Femur (tissue), 1 donor: ENCODE measurements around the gene NET1.
"Not testable (repeated sequence)": the region's sequence is repeated elsewhere in the genome, so short reads cannot be mapped to it uniquely, and the experiment has no call there.

Source experiments
- DNase-seq: peaks from one replicate; pipeline ENCODE4 v3.0.0-alpha.2; 2017

Gene NET1

GRCh38 chr10:5412277-5412941 is at the start of gene NET1:
Gene NET1, plus strand, starts transcription at chr10:5412557. Its CDS starts 136 bp downstream, at chr10:5412693.
- peak; percentile 94 for DNase-seq

GRCh38 chr10:5362873-5363272 is 49.5 kb upstream of the NET1 start:
- DNase-seq, result no peak

GRCh38 chr10:5364374-5364773 is 48.0 kb upstream of the NET1 start:
- DNase-seq, result no peak

GRCh38 chr10:5364890-5365338 is 47.4 kb upstream of the NET1 start, which contains the start of gene UCN3:
Gene UCN3, plus strand, starts transcription at chr10:5364966. Its CDS starts 8,755 bp downstream, at chr10:5373721.
- DNase-seq, result no peak

GRCh38 chr10:5365928-5366327 is 46.4 kb upstream of the NET1 start:
- no peak for DNase-seq

- DNase-seq, result no peak
Measured at GRCh38 chr10:5369362-5370158, 42.8 kb upstream of the NET1 start.

- no peak for DNase-seq
Measured at GRCh38 chr10:5370493-5371352, 41.6 kb upstream of the NET1 start.

GRCh38 chr10:5373307-5373706 is 39.0 kb upstream of the NET1 start:
- no peak for DNase-seq

- DNase-seq, result no peak
Measured at GRCh38 chr10:5373891-5374611, 38.3 kb upstream of the NET1 start.

- DNase-seq, result no peak
Measured at GRCh38 chr10:5376450-5376849, 35.9 kb upstream of the NET1 start.

GRCh38 chr10:5379202-5379601 is 33.2 kb upstream of the NET1 start:
- DNase-seq, result not testable (repeated sequence)

GRCh38 chr10:5380395-5380794 is 32.0 kb upstream of the NET1 start:
- not testable (repeated sequence) for DNase-seq

- no peak for DNase-seq
Measured at GRCh38 chr10:5381187-5381586, 31.2 kb upstream of the NET1 start.

- no peak for DNase-seq
Measured at GRCh38 chr10:5385224-5385623, 27.1 kb upstream of the NET1 start.

- no peak for DNase-seq
Measured at GRCh38 chr10:5387169-5387568, 25.2 kb upstream of the NET1 start.

- no peak for DNase-seq
Measured at GRCh38 chr10:5390607-5391205, 21.7 kb upstream of the NET1 start.

GRCh38 chr10:5391790-5392189 is 20.6 kb upstream of the NET1 start:
- DNase-seq, result no peak

- no peak for DNase-seq
Measured at GRCh38 chr10:5393529-5393928, 18.8 kb upstream of the NET1 start.

GRCh38 chr10:5395168-5395567 is 17.2 kb upstream of the NET1 start:
- DNase-seq, result no peak

- DNase-seq, result no peak
Measured at GRCh38 chr10:5396556-5397300, 15.6 kb upstream of the NET1 start.

GRCh38 chr10:5399332-5399731 is 13.0 kb upstream of the NET1 start:
- no peak for DNase-seq
